Lung (tissue), 12 donors: Measurements from ENCODE around the gene KCP. TPM values are rescaled to one million over a fixed set of nuclear protein-coding genes. Genes with fewer than 3 reads are reported as not detected.

Experiments
- ATAC-seq: fragments of 200-7000 bp; cut with Tn5 transposase; one replicate; pipeline ENCODE4 v1.9.1; 2020; ENCODE audit warnings: moderate number of reproducible peaks; ENCODE audit not compliant: insufficient read depth, low FRiP score
- DNase-seq, 3 donors: peaks; one replicate each; pipeline ENCODE4 v3.0.0-alpha.2; 2013 to 2017
- H3K27ac ChIP-seq, 2 donors: one replicate each; pipeline ENCODE4 v1.5.1; 2013; ENCODE audit warnings: mild to moderate bottlenecking in 2 of 2, moderate library complexity in 2 of 2, control low read depth in 1 of 2, inconsistent platforms in 1 of 2, low read depth in 1 of 2, low read length in 1 of 2
- H3K27me3 ChIP-seq, 3 donors: one replicate each; pipeline ENCODE4 v1.5.1; 2013; ENCODE audit warnings: low read length in 2 of 3; ENCODE audit not compliant: control insufficient read depth in 3 of 3, insufficient read depth in 3 of 3
- H3K36me3 ChIP-seq, 4 donors: one replicate each; pipeline ENCODE4 v1.5.1; 2013; ENCODE audit warnings: low read length in 4 of 4, mild to moderate bottlenecking in 1 of 4, moderate library complexity in 1 of 4; ENCODE audit not compliant: control insufficient read depth in 4 of 4, insufficient read depth in 4 of 4
- H3K4me1 ChIP-seq, 5 donors: one replicate each; pipeline ENCODE4 v1.5.1; 2013; ENCODE audit warnings: low read length in 5 of 5, mild to moderate bottlenecking in 2 of 5, moderate library complexity in 1 of 5; ENCODE audit not compliant: control insufficient read depth in 5 of 5, insufficient read depth in 5 of 5
- H3K4me3 ChIP-seq: one replicate; pipeline ENCODE4 v1.5.1; 2013; ENCODE audit warnings: mild to moderate bottlenecking, control low read depth, moderate library complexity
- H3K9ac ChIP-seq, 2 donors: one replicate each; pipeline ENCODE4 v1.5.1; 2013; ENCODE audit warnings: low read length in 2 of 2, control low read depth in 1 of 2; ENCODE audit not compliant: insufficient read depth in 1 of 2
- H3K9me3 ChIP-seq, 4 donors: one replicate each; pipeline ENCODE4 v1.5.1; 2013; ENCODE audit warnings: low read length in 3 of 4, mild to moderate bottlenecking in 1 of 4, moderate library complexity in 1 of 4; ENCODE audit not compliant: control insufficient read depth in 4 of 4, insufficient read depth in 3 of 4
- WGBS, 2 donors: extraction: QIAGEN DNeasy Blood & Tissue Kit; methylation state at CpG; one replicate each; pipeline ENCODE4 v1.1.7; 2013; 5-methylcytosine and 5-hydroxymethylcytosine counted together
- polyA plus RNA-seq, 2 donors: library from polyadenylated mRNA; stranded (reverse); fragments of 200-250 nt; gene quantifications; one replicate each; pipeline ENCODE4 v1.2.1, GENCODE V29; 2013
- total RNA-seq, 2 donors: library from RNA; depleted of rRNA in 1 of 2; stranded (reverse); fragments of >200 nt in 1 of 2; gene quantifications; one replicate each; pipeline ENCODE4 v1.2.1, GENCODE V29; 2014 to 2021
- TF ChIP-seq, protein P1 (sequence below): IDR thresholded peaks from 2 replicates; pipeline ENCODE4 v1.5.1; 2012; ENCODE audit warnings: mild to moderate bottlenecking; ENCODE audit errors: control extremely low read depth, extremely low read depth
- donor health status: control.
- donor health status: control.
- donor health status: Bipolar disorder and iron deficiency.
- donor health status: healthy.
- donor health status: DM: yes; HTN: yes; CAD: no.

Gene KCP
- total and polyA plus RNA-seq, 4 donors, result 0.22 to 3.9 (median 0.56) TPM

- WGBS, 2 donors, result 95 to 96% methylated on average over 16 of the region's 16 CpGs
- TF ChIP-seq, protein P1, sequence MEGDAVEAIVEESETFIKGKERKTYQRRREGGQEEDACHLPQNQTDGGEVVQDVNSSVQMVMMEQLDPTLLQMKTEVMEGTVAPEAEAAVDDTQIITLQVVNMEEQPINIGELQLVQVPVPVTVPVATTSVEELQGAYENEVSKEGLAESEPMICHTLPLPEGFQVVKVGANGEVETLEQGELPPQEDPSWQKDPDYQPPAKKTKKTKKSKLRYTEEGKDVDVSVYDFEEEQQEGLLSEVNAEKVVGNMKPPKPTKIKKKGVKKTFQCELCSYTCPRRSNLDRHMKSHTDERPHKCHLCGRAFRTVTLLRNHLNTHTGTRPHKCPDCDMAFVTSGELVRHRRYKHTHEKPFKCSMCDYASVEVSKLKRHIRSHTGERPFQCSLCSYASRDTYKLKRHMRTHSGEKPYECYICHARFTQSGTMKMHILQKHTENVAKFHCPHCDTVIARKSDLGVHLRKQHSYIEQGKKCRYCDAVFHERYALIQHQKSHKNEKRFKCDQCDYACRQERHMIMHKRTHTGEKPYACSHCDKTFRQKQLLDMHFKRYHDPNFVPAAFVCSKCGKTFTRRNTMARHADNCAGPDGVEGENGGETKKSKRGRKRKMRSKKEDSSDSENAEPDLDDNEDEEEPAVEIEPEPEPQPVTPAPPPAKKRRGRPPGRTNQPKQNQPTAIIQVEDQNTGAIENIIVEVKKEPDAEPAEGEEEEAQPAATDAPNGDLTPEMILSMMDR, result no peak
- H3K4me3 ChIP-seq, result no peak overlapping the region
- H3K9ac ChIP-seq, result no peak overlapping the region
- ATAC-seq (no peak), DNase-seq (no peak)
- H3K9me3 ChIP-seq, result no peaks in the 10 kb centered on the region
- H3K36me3 ChIP-seq, result peaks cover 0 to 23% (median 12%) of the 10 kb centered on the region in 4 donors
- no peaks in the 10 kb centered on the region for H3K27me3 ChIP-seq
- H3K27ac ChIP-seq, result no peak overlapping the region
- no peaks in the 10 kb centered on the region for H3K4me1 ChIP-seq
Observed at GRCh38 chr7:128849156-128849515, 61.4 kb downstream of the KCP start.

DNA sequence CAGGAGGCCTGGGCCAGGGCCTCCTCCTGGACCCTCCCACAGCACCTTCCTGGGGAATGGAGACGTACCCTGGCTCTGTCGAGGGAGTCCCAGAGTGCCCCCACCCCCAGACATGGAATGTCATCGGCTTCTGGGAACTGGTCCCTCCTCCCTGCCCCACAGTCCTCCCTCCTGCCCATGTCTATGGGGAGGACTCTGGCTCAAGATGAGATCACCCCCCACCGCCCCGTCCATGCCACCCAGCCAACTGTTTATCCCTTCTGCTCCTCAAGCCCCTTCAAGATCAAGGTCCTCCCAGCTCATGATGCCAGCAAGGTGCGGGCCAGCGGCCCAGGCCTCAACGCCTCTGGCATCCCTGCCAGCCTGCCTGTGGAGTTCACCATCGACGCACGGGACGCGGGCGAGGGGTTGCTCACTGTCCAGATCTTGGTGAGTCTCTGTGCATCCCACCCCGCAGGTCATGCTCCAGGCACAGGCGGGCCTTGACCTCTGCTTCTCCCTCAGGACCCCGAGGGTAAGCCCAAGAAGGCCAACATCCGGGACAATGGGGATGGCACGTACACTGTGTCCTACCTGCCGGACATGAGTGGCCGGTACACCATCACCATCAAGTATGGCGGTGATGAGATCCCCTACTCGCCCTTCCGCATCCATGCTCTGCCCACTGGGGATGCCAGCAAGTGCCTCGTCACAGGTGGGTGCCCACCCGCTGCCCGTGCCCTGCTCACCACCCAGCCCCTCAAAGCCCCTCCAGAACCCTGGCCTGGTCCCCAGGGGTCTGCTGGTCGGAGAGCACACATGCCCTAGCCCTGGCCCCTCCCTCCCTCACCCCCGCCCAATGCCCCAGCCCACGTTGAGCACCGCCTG lies 62.0 kb downstream of the KCP start:
- Histone ChIP-seq H3K27ac (no peak overlapping the region), H3K4me1 (no peaks in the 10 kb centered on the region), H3K9ac (no peak overlapping the region), H3K27me3 (no peaks in the 10 kb centered on the region), H3K36me3 (peaks cover 0 to 19% (median 14%) of the 10 kb centered on the region in 4 donors), H3K4me3 (no peak overlapping the region), H3K9me3 (no peaks in the 10 kb centered on the region)
- TF ChIP-seq, protein P1, result no peak
- WGBS, 2 donors, result 94 to 95% methylated on average over 30 to 31 of the region's 31 CpGs
- DNase-seq (no peak), ATAC-seq (no peak)

DNA sequence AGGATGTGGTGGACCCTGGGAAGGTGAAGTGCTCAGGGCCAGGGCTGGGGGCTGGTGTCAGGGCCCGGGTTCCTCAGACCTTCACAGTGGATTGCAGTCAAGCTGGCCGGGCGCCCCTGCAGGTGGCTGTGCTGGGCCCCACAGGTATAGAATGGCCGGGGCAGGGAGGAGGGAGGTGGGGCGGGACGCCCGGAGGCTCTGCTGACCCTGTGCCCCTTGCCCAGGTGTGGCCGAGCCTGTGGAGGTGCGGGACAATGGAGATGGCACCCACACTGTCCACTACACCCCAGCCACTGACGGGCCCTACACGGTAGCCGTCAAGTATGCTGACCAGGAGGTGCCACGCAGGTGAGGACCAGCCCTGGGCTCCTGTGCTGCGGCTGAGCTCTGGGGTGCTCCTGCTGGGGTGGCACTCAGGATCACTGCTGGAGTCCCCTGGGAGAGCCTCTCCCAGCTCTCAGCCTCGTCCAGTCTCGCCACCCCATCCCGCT lies 62.7 kb downstream of the KCP start:
- Histone ChIP-seq H3K27ac (no peak overlapping the region), H3K9ac (no peak overlapping the region), H3K9me3 (no peaks in the 10 kb centered on the region), H3K4me3 (no peak overlapping the region), H3K4me1 (no peaks in the 10 kb centered on the region), H3K36me3 (peaks cover 0 to 19% (median 10%) of the 10 kb centered on the region in 4 donors), H3K27me3 (no peaks in the 10 kb centered on the region)
- 89 to 96% methylated on average over 13 to 17 of the region's 17 CpGs for WGBS, 2 donors
- DNase-seq, result no peak
- TF ChIP-seq, protein P1, result no peak
- no peak for ATAC-seq
